ENCODE measurements around the gene RELT.

The RELT gene

GRCh38 chr11:73348838-73349237, 27.4 kb upstream of the RELT start:
- H3K36me3 ChIP-seq (ENCODE audit: insufficient read depth, low read length): no peaks in the 10 kb centered on the region
- H3K27ac ChIP-seq (ENCODE audit: low read depth, low read length, poor library complexity, severe bottlenecking): no peak overlapping the region
- peaks cover 5% of the 10 kb centered on the region; the same call in 1 of the 2 replicates for H3K27me3 ChIP-seq (ENCODE audit: insufficient read depth, low read length)
- TF ChIP-seq EZH2 (IDR thresholded peaks at IDR 0.05; ENCODE audit: borderline replicate concordance, low read length) (no peak), CTCF (IDR thresholded peaks at IDR 0.05; ENCODE audit: low read length) (no peak)
- H3K9ac ChIP-seq (ENCODE audit: low read length): no peak overlapping the region
- no peak overlapping the region for H3K4me2 ChIP-seq (ENCODE audit: low read length)
- no peaks in the 10 kb centered on the region for H3K4me1 ChIP-seq (ENCODE audit: insufficient read depth, low read length, severe bottlenecking)
- no peaks in the 10 kb centered on the region for H4K20me1 ChIP-seq (ENCODE audit: insufficient read depth, low read length)
- H3K79me2 ChIP-seq (ENCODE audit: insufficient read depth, low read length): no peaks in the 10 kb centered on the region
- H3K9me2 ChIP-seq (ENCODE audit: low read depth, low read length): no peaks in the 10 kb centered on the region
- no peak overlapping the region for H2AFZ ChIP-seq (ENCODE audit: low read length)
- H3F3A ChIP-seq (ENCODE audit: insufficient read depth, low read length): no peaks in the 10 kb centered on the region
- H3K4me3 ChIP-seq (ENCODE audit: low read depth, low read length, poor library complexity, severe bottlenecking): no peak overlapping the region
- no peaks in the 10 kb centered on the region for H3K9me3 ChIP-seq (ENCODE audit: low read length)

DNA sequence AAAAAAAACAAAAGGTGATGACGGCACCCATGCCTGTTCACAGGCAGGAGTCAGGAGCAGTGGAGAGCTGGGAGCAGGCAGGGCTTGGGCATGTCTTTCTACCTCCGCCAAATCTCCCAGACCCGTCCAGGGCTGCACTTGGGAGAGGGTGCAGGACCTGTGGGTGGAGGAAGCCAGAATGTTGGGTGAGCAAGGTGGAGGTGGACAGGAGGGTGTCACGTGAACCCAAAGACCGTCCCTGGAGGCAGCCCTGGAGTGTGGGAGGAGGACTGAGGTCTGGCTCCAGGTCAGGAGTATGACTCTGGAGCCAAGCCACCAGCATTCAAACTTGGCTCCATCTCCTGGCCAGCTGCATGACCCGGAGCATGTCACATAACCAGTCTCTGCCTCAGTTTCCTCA, 26.6 kb upstream of the RELT start:
- H2AFZ ChIP-seq (ENCODE audit: low read length): no peak overlapping the region
- no peak overlapping the region for H3K4me2 ChIP-seq (ENCODE audit: low read length)
- H4K20me1 ChIP-seq (ENCODE audit: insufficient read depth, low read length): no peaks in the 10 kb centered on the region
- H3K27ac ChIP-seq (ENCODE audit: low read depth, low read length, poor library complexity, severe bottlenecking): no peak overlapping the region
- no peaks in the 10 kb centered on the region for H3K79me2 ChIP-seq (ENCODE audit: insufficient read depth, low read length)
- no peaks in the 10 kb centered on the region for H3K9me3 ChIP-seq (ENCODE audit: low read length)
- no peaks in the 10 kb centered on the region for H3K4me1 ChIP-seq (ENCODE audit: insufficient read depth, low read length, severe bottlenecking)
- no peak overlapping the region for H3K4me3 ChIP-seq (ENCODE audit: low read depth, low read length, poor library complexity, severe bottlenecking)
- no peak for TF ChIP-seq EZH2 (IDR thresholded peaks at IDR 0.05; ENCODE audit: borderline replicate concordance, low read length)
- no peak for TF ChIP-seq CTCF (IDR thresholded peaks at IDR 0.05; ENCODE audit: low read length)
- no peaks in the 10 kb centered on the region for H3K36me3 ChIP-seq (ENCODE audit: insufficient read depth, low read length)
- H3K9me2 ChIP-seq (ENCODE audit: low read depth, low read length): no peaks in the 10 kb centered on the region
- no peaks in the 10 kb centered on the region for H3F3A ChIP-seq (ENCODE audit: insufficient read depth, low read length)
- no peak overlapping the region for H3K9ac ChIP-seq (ENCODE audit: low read length)
- peaks cover 5% of the 10 kb centered on the region; the same call in 1 of the 2 replicates for H3K27me3 ChIP-seq (ENCODE audit: insufficient read depth, low read length)

- TF ChIP-seq CTCF (IDR thresholded peaks at IDR 0.05; ENCODE audit: low read length): peak; percentile 99
- no peak for TF ChIP-seq EZH2 (IDR thresholded peaks at IDR 0.05; ENCODE audit: borderline replicate concordance, low read length)
- Histone ChIP-seq H3K79me2 (ENCODE audit: insufficient read depth, low read length) (no peaks in the 10 kb centered on the region), H3K27ac (ENCODE audit: low read depth, low read length, poor library complexity, severe bottlenecking) (no peak overlapping the region), H3K9me3 (ENCODE audit: low read length) (no peaks in the 10 kb centered on the region), H3K9me2 (ENCODE audit: low read depth, low read length) (no peaks in the 10 kb centered on the region), H3K27me3 (ENCODE audit: insufficient read depth, low read length) (peaks cover 5% of the 10 kb centered on the region; the same call in 1 of the 2 replicates), H3K4me2 (ENCODE audit: low read length) (peak overlapping the region; percentile 46), H4K20me1 (ENCODE audit: insufficient read depth, low read length) (no peaks in the 10 kb centered on the region), H3K4me1 (ENCODE audit: insufficient read depth, low read length, severe bottlenecking) (no peaks in the 10 kb centered on the region), H2AFZ (ENCODE audit: low read length) (no peak overlapping the region), H3F3A (ENCODE audit: insufficient read depth, low read length) (no peaks in the 10 kb centered on the region), H3K36me3 (ENCODE audit: insufficient read depth, low read length) (no peaks in the 10 kb centered on the region), H3K4me3 (ENCODE audit: low read depth, low read length, poor library complexity, severe bottlenecking) (no peak overlapping the region), H3K9ac (ENCODE audit: low read length) (no peak overlapping the region)
These were observed 25.1 kb upstream of the RELT start for GRCh38 chr11:73350908-73351636.
